HG02759 (cell line): Measurements from ENCODE around the gene HSCB.
A peak's percentile ranks its signal among the peaks of the same experiment; 100 is the strongest.
"Not testable (repeated sequence)": the region's sequence is repeated elsewhere in the genome, so short reads cannot be mapped to it uniquely, and the experiment has no call there.

Experiments used
- ATAC-seq: cut with Tn5 transposase; IDR thresholded peaks from one replicate; pipeline ENCODE4 v1.9.1; 2021; ENCODE audit warnings: mild to moderate bottlenecking, moderate library complexity; ENCODE audit not compliant: unreplicated experiment

The HSCB gene

GRCh38 chr22:28738876-28739275 is 3.0 kb upstream of the HSCB start:
- not testable (repeated sequence) for ATAC-seq

- ATAC-seq = no peak
These were observed 547 bp upstream of the HSCB start for GRCh38 chr22:28741200-28741784.

DNA sequence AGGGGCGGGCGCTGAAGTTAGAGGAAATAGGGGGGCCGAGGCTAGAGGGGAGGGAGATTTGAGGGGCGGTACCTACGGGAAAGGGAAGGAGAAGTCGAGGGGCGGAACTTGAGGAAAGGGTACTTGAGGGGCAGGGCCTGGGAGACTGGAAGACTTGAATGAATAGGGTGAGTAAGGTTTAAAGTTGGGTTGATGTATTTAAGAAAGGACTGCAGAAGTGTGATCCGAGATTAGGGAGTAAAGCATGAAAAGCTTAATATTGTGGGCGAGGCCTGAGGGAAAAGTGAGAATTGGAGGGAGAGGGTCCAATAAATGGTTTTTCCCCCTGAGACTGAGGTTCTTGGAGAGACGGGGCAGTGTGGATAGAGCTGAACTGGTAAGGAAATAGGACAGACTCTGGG is 723 bp downstream of the HSCB start:
- no peak for ATAC-seq

GRCh38 chr22:28743852-28744251 is 2.0 kb downstream of the HSCB start:
- ATAC-seq = no peak

GRCh38 chr22:28750471-28750881 is 8.6 kb downstream of the HSCB start:
- no peak for ATAC-seq

GRCh38 chr22:28754512-28754911 is 12.7 kb downstream of the HSCB start:
- ATAC-seq = not testable (repeated sequence)

DNA sequence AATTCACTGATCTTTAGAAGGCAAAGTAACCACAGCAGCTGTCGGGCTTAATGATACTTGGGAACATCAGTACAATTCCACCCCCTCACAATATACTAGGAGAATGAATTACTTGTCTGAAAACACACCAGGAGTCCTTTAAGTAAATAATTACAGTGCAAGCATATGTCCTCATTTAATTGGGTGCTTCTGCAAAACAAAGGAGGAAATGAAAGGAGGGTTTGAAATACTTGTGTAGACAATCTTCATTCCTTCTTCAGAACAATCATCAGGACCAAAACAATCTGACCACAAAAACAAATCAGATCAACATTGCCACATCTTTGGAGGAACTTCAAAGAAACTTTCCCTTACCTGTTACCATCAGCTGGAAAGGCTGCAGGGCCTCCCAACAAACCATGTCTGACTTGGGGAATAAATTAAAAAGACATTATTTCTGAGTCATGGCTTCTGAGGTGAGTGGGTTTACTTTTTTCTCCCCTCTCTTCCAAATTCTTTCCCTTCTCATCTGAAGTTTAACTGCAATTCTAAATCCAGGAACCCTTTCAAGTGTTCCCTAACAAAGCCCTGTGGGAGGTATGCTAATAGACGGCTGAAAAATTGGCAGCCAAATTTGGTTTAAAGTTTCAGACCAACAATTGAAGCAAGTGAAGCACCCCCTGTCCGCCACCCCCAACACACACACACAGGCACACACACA is 18.2 kb downstream of the HSCB start:
- no peak for ATAC-seq

DNA sequence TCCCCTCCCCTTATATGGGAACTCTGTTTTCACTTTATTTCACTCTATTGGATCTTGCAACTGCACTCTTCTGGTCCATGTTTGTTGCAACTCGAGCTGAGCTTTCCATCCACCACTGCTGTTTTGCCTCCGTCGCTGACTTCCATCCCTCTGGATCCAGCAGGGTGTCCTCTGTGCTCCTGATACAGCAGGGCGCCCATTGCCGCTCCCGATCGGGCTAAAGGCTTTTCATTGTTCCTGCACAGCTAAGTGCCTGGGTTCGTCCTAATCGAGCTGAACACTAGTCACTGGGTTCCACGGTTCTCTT is 19.6 kb downstream of the HSCB start:
- no peak for ATAC-seq

GRCh38 chr22:28762000-28762399 is 20.2 kb downstream of the HSCB start:
- ATAC-seq = not testable (repeated sequence)

DNA sequence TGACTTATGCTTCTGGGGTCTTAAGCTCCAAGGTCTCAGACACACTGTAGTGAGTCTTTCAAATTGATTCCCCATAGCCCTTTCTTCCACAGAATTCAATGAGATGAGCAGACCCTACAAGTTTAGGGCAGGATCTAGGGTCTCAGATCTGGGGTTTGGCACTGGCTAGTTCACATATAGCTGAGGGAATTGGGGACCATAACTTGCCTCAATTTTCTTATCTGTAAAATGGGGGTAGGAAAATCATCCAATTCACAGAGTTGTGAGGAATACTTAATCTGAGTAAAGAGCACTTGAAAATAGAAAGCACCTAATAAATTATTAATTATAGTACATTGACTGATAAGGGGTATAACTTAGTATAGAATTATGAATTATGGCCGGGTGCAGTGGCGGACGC is 24.8 kb downstream of the HSCB start:
- ATAC-seq = no peak

GRCh38 chr22:28768701-28769393 is 27.0 kb downstream of the HSCB start:
- ATAC-seq = no peak

GRCh38 chr22:28769394-28770085 is 27.7 kb downstream of the HSCB start:
- ATAC-seq = no peak

- no peak for ATAC-seq
These were observed 29.5 kb downstream of the HSCB start for GRCh38 chr22:28771195-28771791.

DNA sequence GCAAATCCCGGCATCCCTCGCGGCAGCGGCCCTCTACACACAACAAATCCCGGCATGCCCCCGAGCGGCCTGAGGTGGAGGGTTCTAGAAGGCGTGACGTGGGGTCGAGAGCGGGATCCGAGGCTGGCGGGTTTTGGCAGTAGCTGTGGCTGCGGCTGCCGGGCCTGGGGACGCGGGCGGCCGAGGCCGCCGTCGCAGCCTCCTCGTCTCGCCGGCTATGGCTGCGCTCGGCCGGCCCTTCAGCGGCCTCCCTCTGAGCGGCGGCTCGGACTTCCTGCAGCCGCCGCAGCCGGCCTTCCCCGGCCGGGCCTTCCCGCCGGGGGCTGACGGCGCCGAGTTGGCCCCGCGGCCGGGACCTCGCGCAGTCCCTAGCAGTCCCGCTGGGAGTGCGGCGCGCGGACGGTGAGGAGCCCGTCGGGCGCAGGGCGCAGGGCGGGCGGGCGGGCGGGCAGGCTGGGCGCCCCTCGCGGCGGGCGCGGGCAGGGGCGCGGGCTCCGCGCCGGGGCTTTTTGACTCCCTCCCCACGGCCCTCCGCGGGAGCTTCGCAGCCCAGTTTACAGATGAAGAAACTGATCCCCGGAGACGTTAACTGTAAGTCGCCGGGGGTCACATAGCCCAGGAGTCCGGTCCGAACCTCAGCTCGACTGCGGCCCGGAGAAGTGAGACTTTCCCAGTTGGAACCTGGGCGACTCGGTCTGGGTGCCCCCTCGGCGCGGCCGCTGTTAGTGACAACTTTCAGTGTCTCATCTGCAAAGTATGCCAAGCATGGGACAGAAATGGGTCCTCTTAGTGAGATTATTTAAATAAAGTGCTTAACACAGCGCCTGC is 31.0 kb downstream of the HSCB start, which contains the start of gene CCDC117:
Gene CCDC117, plus strand, starts transcription at position 63 of the 828 bp plus-strand sequence. Its CDS starts 155 bp downstream, at position 218.
- ATAC-seq = peak; percentile 87

DNA sequence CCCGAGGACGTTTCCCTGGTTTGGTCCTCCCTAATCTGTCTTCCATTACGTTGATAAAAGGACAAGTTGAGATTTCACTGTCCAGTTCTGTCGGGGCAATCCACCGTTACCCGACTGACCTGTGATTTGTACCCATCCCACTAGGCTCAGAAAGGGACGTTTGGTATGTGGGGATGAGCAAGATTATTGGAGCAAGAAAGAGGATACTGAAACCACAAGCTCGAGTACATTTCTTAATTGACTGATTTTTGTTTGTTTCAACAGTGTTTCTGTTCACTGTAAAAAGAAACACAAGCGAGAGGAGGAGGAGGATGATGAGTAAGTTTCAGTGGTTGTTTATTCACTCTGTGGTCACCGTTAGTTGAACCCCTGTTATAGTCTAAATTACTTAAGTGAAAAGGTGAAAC is 31.6 kb downstream of the HSCB start:
- ATAC-seq = peak; percentile 10

DNA sequence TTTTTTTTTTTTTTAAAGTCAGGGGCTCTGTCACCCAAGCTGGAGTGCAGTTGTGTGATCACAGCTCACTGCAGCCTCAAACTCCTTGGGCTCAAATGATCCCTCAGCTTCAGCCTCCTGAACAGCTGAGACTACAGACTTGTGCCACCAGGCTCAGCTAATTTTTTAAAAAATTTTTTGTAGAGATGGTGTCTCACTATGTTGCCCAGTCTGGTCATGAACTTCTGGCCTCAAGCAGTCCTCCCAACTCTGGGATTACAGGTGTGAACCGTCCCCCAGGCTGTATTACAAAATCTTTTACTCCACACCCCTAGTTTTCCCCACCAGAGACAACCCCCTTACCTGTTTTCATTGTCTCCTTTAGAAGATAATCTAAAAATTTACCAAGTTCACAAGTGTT is 32.5 kb downstream of the HSCB start:
- ATAC-seq = no peak

GRCh38 chr22:28779833-28780232 is 38.0 kb downstream of the HSCB start:
- ATAC-seq = no peak

DNA sequence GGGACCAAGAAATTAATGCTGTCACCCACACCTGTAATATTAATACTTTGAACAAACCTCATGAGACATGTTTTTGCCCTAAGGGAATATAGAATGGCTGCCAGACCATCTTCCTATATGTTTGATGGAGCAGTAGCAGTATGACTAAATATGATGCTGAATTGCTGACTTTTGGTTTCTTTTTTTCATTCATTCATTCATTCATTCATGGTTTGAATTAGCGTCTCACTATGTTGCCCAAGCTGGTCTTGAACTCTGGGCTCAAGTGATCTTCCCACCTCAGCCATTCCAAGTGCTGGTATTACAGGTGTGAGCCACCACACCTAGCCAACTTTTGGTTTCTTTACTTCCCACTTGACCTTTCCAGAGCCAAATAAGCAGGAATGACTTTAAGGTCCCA is 38.5 kb downstream of the HSCB start:
- ATAC-seq = no peak

DNA sequence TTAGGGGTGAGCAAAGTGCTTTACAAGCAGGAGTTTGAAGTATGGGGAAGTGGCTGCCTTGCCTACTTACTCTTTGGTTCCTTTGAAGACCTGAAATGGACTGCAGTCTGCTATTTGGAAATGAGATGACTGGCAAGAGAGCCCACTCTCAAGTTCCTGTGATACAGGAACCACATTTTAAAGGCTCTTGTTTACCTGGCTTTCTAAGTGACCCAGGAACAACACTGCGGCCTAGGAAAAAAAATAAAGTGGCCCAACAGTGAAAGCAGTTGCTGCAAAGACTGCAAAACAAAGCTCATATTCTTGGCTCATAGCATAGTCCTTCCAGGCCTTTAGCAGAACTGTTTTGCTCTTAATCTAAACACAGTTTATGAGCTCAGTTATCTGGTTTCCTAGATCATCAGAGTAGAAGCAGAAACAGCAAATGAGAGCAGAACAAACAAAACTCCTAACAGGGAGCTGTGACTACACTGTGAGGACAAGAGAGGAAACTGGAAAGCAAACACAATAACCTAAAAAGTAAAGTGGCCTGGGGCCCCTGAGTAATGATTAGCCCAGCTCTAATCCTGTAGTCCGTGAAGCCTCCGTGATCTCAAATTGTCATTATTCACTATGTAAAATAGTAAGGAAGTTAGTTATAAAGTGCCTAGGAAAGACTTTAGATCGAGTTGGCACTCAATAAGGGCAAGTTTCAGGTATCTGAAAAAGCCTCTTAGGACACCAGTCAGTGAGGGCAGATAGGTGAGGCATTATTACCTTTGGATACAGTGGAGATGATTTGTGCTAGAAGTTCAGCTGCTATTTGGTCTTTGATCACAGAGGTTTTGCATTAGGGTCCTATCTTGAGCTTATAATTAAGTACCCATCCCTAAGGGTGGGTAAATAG is 42.2 kb downstream of the HSCB start:
- ATAC-seq = no peak
